A549 (cell line): Measurements from ENCODE around the gene OR1J2. TPM values are rescaled to one million over a fixed set of nuclear protein-coding genes. Genes with fewer than 3 reads are reported as not detected.

Source experiments
- ATAC-seq, 2 experiments: fragments of 200-7000 bp in 1 of 2; fragments of >200 bp in 1 of 2; cut with Nextera tagmentation in 1 of 2; cut with Tn5 transposase in 1 of 2; 3 replicates each; pipeline versions ENCODE4 v1.8.0 to v1.9.1; 2018 to 2020; ENCODE audit warnings: mild to moderate bottlenecking in 1 of 2, moderate library complexity in 1 of 2
- CTCF ChIA-PET: fragments of 300-600 bp; sonication (Branson Sonifier 250); formaldehyde crosslinking; extraction: SDS; loops from one replicate; lab custom pipeline; 2021; ENCODE audit warnings: antibody characterized with exemption, inconsistent platforms; lab: Yijun Ruan, JAX
- POLR2A ChIA-PET: fragments of 350-600 bp; formaldehyde crosslinking; extraction: SDS; loops from one replicate; lab custom pipeline; 2021; ENCODE audit warnings: antibody characterized with exemption, inconsistent platforms; lab: Yijun Ruan, JAX
- DNase-seq, 2 experiments: peaks; one replicate each; pipeline versions ENCODE4 v3.0.0 to v3.0.0-alpha.2; 2011 to 2016; ENCODE audit warnings: low read depth in 1 of 2, low spot score in 1 of 2
- FAIRE-seq: peaks from 2 replicates; lab custom pipeline; 2011; peaks lifted over from hg19 to GRCh38; lab: Jason Lieb, UNC
- H3K27ac ChIP-seq, 2 experiments: fragments of >200 bp; sonication (Bioruptor Twin); formaldehyde crosslinking; 3 replicates each; pipeline ENCODE4 v1.5.1; 2016 to 2017
- H3K4me1 ChIP-seq: fragments of >200 bp; sonication (Bioruptor Twin); formaldehyde crosslinking; 3 replicates; pipeline ENCODE4 v1.6.1; 2016
- H3K4me2 ChIP-seq: fragments of >200 bp; sonication (Bioruptor Twin); formaldehyde crosslinking; 3 replicates; pipeline ENCODE4 v1.6.1; 2016
- H3K4me3 ChIP-seq: fragments of >200 bp; sonication (Bioruptor Twin); formaldehyde crosslinking; 3 replicates; pipeline ENCODE4 v1.5.1; 2016
- H3K9me3 ChIP-seq: fragments of >200 bp; sonication (Bioruptor Twin); formaldehyde crosslinking; 3 replicates; pipeline ENCODE4 v1.6.1; 2016
- CEBPB ChIP-seq, 2 experiments: fragments of >200 bp in 1 of 2; sonication (Bioruptor Twin) in 1 of 2; formaldehyde crosslinking in 1 of 2; IDR thresholded peaks; 2 replicates each; pipeline ENCODE4 v1.6.1; 2012 to 2016
- CTCF ChIP-seq: fragments of >200 bp; sonication (Bioruptor Twin); formaldehyde crosslinking; IDR thresholded peaks from 3 replicates; pipeline ENCODE4 v1.5.1; 2016
- E2F6 ChIP-seq: IDR thresholded peaks from 2 replicates; pipeline ENCODE4 v1.6.1; 2012; ENCODE audit warnings: low read depth, borderline replicate concordance
- EHMT2 ChIP-seq: fragments of 200-600 bp; sonication (generic); IDR thresholded peaks from 2 replicates; pipeline ENCODE4 v1.6.1; 2016; ENCODE audit warnings: antibody characterized with exemption, low read depth, mild to moderate bottlenecking, moderate library complexity
- ELK1 ChIP-seq: fragments of 150-350 bp; IDR thresholded peaks from 2 replicates; pipeline ENCODE4 v1.6.1; 2014; ENCODE audit warnings: low read depth, mild to moderate bottlenecking, low read length
- FOSB ChIP-seq: fragments of 250-450 bp; sonication (Bioruptor Pico); IDR thresholded peaks from 2 replicates; pipeline ENCODE4 v1.5.0; 2020; ENCODE audit warnings: mild to moderate bottlenecking, moderate library complexity
- GATA3 ChIP-seq: IDR thresholded peaks from 2 replicates; pipeline ENCODE4 v1.6.1; 2012; ENCODE audit warnings: borderline replicate concordance
- MAFK ChIP-seq: fragments of 450-650 bp; IDR thresholded peaks from 2 replicates; pipeline ENCODE4 v1.6.1; 2014; ENCODE audit not compliant: partially characterized antibody
- MYC ChIP-seq: IDR thresholded peaks from 2 replicates; pipeline ENCODE4 v1.6.1; 2012; ENCODE audit warnings: mild to moderate bottlenecking, inconsistent platforms, low read length, improper control_type of control experiment, borderline replicate concordance
- NFE2L2 ChIP-seq: fragments of 150-350 bp; conservative IDR thresholded peaks from 2 replicates; pipeline ENCODE4 v1.6.1; 2014; ENCODE audit warnings: low read length
- NPAS2 ChIP-seq: fragments of 250-450 bp; sonication (Bioruptor Pico); IDR thresholded peaks from 2 replicates; pipeline ENCODE4 v1.8.0; 2022; ENCODE audit warnings: mild to moderate bottlenecking, moderate library complexity, borderline replicate concordance
- PHF8 ChIP-seq: fragments of 200-600 bp; sonication (generic); IDR thresholded peaks from 2 replicates; pipeline ENCODE4 v1.6.1; 2016; ENCODE audit warnings: low read depth, mild to moderate bottlenecking, antibody characterized with exemption, moderate library complexity, borderline replicate concordance
- RAD21 ChIP-seq, 2 experiments: fragments of >200 bp in 1 of 2; sonication (Bioruptor Twin) in 1 of 2; formaldehyde crosslinking in 1 of 2; IDR thresholded peaks in 1 of 2; conservative IDR thresholded peaks in 1 of 2; 2 replicates in 1 of 2; 3 replicates in 1 of 2; pipeline ENCODE4 v1.6.1; 2012 to 2018; ENCODE audit warnings: inconsistent platforms in 1 of 2
- RCOR1 ChIP-seq: fragments of 150-350 bp; IDR thresholded peaks from 2 replicates; pipeline ENCODE4 v1.6.1; 2014; ENCODE audit warnings: antibody characterized with exemption, low read length, low read depth
- SMC3 ChIP-seq: fragments of >200 bp; sonication (Bioruptor Twin); formaldehyde crosslinking; IDR thresholded peaks from 3 replicates; pipeline ENCODE4 v1.6.1; 2018; ENCODE audit warnings: inconsistent platforms
- SREBF2 ChIP-seq: fragments of 450-650 bp; IDR thresholded peaks from 2 replicates; pipeline ENCODE4 v1.6.1; 2014; ENCODE audit warnings: mild to moderate bottlenecking, moderate library complexity
- TFCP2L1 ChIP-seq: fragments of 250-450 bp; sonication (Bioruptor Pico); IDR thresholded peaks from 2 replicates; pipeline ENCODE4 v1.5.0; 2021; ENCODE audit warnings: mild to moderate bottlenecking
- TP53 ChIP-seq: fragments of 250-450 bp; sonication (Bioruptor Pico); IDR thresholded peaks from 2 replicates; pipeline ENCODE4 v1.5.0; 2021; ENCODE audit warnings: mild to moderate bottlenecking, moderate library complexity
- USF2 ChIP-seq: fragments of 450-650 bp; IDR thresholded peaks from 2 replicates; pipeline ENCODE4 v1.6.1; 2014; ENCODE audit warnings: antibody characterized with exemption
- ZC3H11A ChIP-seq: fragments of 450-650 bp; IDR thresholded peaks from 2 replicates; pipeline ENCODE4 v1.6.1; 2014; ENCODE audit warnings: antibody characterized with exemption, mild to moderate bottlenecking
- WGBS: methylation state at CpG from one replicate; pipeline ENCODE4 v1.1.6; 2017; ENCODE audit errors: missing lambda C conversion rate; 5-methylcytosine and 5-hydroxymethylcytosine counted together
- polyA plus RNA-seq, 4 experiments: library from polyadenylated mRNA; depleted of rRNA in 3 of 4; stranded (reverse); fragments of >200 nt; fragmentation: RNase III in 1 of 4; extraction: RNeasy Plus Mini Kit Qiagen cat#74134 plus additional on column Dnase treatment in 1 of 4; gene quantifications; 2 replicates in 3 of 4; 3 replicates in 1 of 4; pipeline ENCODE4 v1.2.3, GENCODE V29; 2011 to 2017

Gene OR1J2
- polyA plus RNA-seq, 2 of the 4 experiments (the other 2 are of a cell fraction), result 0.09 to 0.21 TPM

- TF ChIP-seq RAD21 (conservative IDR thresholded peaks at IDR 0.05 in 1 of 2, IDR thresholded peaks at IDR 0.05 in 1 of 2), result no peak
- no peak for TF ChIP-seq RCOR1
- TF ChIP-seq ELK1, result no peak
- TF ChIP-seq ZC3H11A, result no peak
- TF ChIP-seq NFE2L2, result no peak
- TF ChIP-seq EHMT2, result no peak
Observed at GRCh38 chr9:122474561-122474960, 36.0 kb upstream of the OR1J2 start (continued).

GRCh38 chr9:122475717-122476116 lies 34.9 kb upstream of the OR1J2 start:
- H3K9me3 ChIP-seq, result no peaks in the 10 kb centered on the region
- no peak overlapping the region for H3K4me3 ChIP-seq
- TF ChIP-seq NPAS2 (no peak), PHF8 (no peak), E2F6 (no peak), ZC3H11A (no peak), TP53 (CRISPR knock-in tag) (no peak)
- ChIA-PET CTCF (interaction anchor here (0.6 to 2.3 kb wide), 4 partner anchors 11 to 377 kb away, joined by 3 to 16 read pairs (median 3); no protein-coding TSS in a partner anchor), POLR2A (no interaction called here)
- no peak overlapping the region for H3K4me2 ChIP-seq
- FAIRE-seq (no peak), DNase-seq (no peak), ATAC-seq (no peak)
- no peak overlapping the region for H3K27ac ChIP-seq
- WGBS, result 49% methylated on average over 2 of the region's 2 CpGs
- no peaks in the 10 kb centered on the region for H3K4me1 ChIP-seq

- ATAC-seq (no peak), FAIRE-seq (no peak), DNase-seq (no peak)
- H3K4me3 ChIP-seq, result no peak overlapping the region
- CTCF ChIA-PET, result interaction anchor here (1.1 kb wide), 1 partner anchor 12 kb away, joined by 5 read pairs; no protein-coding TSS in a partner anchor
- no peak overlapping the region for H3K4me2 ChIP-seq
- no peak overlapping the region for H3K27ac ChIP-seq
- no peaks in the 10 kb centered on the region for H3K9me3 ChIP-seq
- POLR2A ChIA-PET, result no interaction called here
- TF ChIP-seq MAFK (peak; percentile 95), SREBF2 (no peak)
- WGBS, result 80% methylated on average over 3 of the region's 3 CpGs
- no peaks in the 10 kb centered on the region for H3K4me1 ChIP-seq
Observed at GRCh38 chr9:122477346-122477745, 33.3 kb upstream of the OR1J2 start.

GRCh38 chr9:122477826-122478225 lies 32.8 kb upstream of the OR1J2 start, which contains the start of gene OR1J1:
TSS of gene OR1J1 (minus strand) at chr9:122477926. CDS start at chr9:122477926, 0 bp downstream.
- H3K4me3 ChIP-seq, result no peak within 1 kb of the TSS
- CTCF ChIA-PET, result interaction anchor here (1.1 kb wide), 1 partner anchor 12 kb away, joined by 5 read pairs; no protein-coding TSS in a partner anchor
- H3K9me3 ChIP-seq, result no peaks in the 10 kb centered on the region
- no peak within 1 kb of the TSS for H3K27ac ChIP-seq
- POLR2A ChIA-PET, result no interaction called here
- H3K4me1 ChIP-seq, result no peaks in the 10 kb centered on the region
- no peak within 1 kb of the TSS for H3K4me2 ChIP-seq
- FAIRE-seq (no peak), DNase-seq (no peak), ATAC-seq (no peak)
- 87% methylated on average over 6 of the region's 6 CpGs for WGBS
- TF ChIP-seq ZC3H11A (no peak), TFCP2L1 (CRISPR knock-in tag) (no peak), CEBPB (IDR thresholded peaks at IDR 0.05) (no peak), USF2 (no peak), MYC (no peak), PHF8 (no peak), FOSB (no peak), GATA3 (no peak), CTCF (no peak), NPAS2 (no peak), SMC3 (no peak), EHMT2 (no peak), NFE2L2 (no peak), E2F6 (no peak)
